Central memory CD4-positive, alpha-beta T cell (primary cell): Measurements from ENCODE around the gene PRSS50.

Source experiments
- DNase-seq: peaks from one replicate; pipeline ENCODE4 v3.0.0; 2022

Gene PRSS50

DNA sequence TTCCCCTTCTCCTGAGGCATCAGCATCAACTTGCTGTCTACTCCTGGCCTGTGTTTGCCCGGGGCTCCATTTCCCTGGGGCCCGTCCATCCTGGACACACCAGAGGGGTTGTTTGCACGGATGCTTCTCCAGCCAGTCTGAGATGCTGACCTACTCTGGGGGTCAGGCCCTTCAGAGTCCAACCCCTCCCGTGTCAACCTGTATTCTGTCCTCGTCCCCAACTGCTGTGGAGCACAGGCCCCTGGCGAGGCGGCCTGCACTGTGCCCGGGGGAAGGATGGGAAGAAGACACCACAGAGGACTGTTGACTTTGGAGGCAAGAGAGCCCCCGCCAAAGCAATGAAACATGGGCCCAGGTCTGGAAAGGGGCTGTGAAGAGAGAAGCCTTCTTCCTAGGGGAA, 50.0 kb downstream of the PRSS50 start:
- no peak for DNase-seq

DNA sequence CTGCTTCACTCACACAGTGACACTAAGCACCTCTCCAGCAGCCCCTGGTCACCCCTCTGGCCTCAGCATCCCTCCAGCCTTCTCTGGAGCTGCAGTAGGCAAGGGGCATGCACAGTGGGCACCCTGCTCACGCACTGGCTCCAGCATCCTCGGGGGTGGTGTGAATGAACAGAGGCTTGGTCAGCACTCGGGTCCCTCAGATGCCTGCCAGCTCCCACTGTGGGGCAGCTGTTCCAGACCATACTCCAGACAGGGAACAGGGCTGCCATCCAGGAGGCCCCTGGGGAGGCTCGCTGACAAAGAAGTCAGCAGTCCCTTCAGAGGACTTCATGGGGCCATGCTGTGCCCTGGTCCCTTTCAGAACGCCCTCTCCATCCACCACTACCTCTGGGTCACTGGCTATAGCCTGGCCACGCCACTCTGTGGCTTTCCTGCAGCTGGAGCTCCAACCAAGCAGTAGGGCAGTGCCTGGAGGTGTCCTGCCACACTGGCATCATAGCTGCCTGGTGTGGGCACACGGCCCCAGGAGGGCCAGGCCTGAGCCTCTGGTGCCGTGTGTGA, 50.5 kb downstream of the PRSS50 start:
- no peak for DNase-seq

- DNase-seq, result no peak
Observed at GRCh38 chr3:46666453-46666845, 51.2 kb downstream of the PRSS50 start.

DNA sequence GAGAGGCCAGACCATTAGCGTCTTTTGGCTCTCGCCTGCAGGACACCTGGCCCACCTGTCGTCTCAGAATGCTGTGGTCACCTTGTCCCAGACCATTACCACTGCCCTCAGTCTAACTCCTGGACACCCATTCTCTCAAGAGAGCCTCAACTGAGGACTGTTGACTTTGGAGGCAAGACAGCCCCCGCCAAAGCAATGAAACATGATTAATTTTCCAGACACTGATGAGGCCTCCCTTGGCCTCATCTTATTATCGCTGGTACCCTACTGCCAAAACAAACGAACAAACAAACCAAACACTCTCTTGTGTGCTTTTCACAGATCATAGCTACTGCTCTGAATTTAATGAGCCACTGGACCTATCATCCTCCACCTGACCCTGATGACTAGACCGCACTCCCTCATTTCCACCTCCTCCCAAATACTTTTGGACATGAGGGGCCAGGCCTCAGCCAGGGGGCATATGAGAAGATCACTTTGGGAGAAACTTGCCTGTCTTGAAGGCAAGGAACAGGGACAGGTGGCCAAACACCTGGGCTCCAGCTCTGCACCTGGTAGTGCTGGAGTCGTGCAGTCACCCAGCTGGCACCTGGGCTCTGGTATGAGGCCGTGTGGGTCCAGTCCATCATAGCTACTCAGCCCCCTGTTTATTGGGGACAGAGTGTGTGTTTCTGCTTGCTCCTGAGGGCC, 51.8 kb downstream of the PRSS50 start:
- DNase-seq, result no peak

GRCh38 chr3:46664971-46665762, 52.5 kb downstream of the PRSS50 start:
- no peak for DNase-seq

DNA sequence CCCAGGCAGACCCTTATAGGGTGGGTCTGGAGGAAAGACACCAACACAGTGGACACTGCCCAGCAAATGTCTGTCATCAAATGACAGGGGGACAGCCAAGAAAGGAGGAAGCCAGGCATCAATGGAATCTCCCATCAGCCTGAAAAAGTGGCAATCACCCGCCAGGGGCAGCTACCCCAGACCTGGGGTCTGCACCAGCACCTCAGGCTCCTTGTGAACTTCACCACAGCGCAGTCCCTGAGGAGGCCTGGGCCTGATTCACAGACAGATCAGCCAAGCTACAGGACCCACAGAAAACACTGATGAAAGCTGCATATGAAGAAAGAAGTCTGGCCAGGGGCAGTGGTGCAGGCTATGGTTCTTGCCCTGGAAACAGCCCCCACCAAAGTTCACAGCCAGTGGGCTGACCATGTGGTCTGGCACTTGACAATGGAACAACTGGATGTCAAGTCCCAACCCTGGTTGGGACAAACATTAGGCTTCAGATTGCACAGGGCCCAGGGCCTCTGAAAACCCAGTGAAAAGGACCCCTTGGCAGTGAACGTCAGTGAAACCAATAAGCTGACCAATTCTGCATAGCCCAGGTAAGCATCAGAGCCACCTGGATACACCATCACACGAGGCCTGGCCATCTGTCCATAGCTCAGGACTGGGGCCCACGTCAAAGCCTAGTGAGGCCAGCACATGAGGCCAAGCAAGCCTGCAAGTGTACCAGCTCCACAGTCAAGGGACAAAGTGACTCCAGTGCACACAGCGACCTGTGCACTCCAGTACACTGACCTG, 53.3 kb downstream of the PRSS50 start:
- DNase-seq, result no peak

GRCh38 chr3:46663591-46664135, 54.0 kb downstream of the PRSS50 start:
- DNase-seq, result peak; percentile 7

DNA sequence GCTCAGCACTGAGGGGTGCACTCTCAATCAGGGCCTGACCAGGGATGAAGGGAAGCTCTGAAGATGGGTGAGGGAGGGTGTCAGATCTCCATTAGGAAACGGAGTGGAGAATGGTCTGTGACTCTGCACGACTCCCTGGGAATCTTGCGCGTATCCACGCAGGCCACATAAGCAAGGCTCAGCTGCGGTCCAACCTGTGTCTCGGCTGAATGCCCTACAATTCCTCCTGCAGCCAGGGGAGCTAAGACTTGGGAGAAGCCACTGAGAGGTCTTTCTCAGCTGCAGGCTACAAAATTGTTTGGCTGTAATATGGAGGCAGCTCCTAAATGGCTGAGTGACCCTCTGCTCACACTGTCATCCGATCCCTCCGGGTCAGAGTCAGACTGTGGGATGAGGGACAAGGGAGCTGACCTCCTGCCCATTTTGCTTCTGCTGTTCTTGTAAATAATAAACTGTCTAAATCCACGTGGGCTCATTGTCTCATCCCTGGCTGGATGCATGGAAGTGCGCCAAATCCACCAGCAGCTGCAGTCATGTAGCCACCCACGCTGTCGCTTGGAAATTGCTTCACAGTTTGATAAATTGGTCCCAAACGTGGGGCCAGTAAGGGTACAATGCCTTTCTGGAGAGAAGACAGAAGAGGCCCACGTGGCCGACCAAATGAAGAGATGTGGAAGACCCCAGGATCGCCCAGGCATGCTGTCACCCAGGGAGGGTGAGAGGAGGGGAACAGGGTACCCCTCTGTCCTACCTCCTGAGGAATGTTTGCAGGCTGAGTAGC, 54.7 kb downstream of the PRSS50 start:
- DNase-seq, result no peak
